ENCODE data around the gene B3GAT3.

DNA sequence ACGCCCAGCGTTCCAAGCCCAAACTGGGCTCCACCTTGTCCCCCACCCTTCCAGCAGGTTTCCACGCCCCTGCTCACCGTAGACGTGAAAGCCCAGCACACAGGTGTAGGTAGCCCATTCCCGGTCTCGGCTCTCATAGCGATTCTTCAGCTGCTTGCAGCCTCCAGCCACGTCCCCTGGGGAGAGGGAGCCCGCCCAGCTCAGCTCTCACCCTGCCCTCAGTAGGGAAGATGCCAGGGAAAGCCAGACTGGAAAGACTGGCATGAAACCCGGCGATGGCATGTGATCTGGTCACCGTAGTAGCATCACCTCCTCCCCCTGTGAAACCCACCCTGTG lies 18.7 kb downstream of the B3GAT3 start:
- TF ChIP-seq, protein P1, sequence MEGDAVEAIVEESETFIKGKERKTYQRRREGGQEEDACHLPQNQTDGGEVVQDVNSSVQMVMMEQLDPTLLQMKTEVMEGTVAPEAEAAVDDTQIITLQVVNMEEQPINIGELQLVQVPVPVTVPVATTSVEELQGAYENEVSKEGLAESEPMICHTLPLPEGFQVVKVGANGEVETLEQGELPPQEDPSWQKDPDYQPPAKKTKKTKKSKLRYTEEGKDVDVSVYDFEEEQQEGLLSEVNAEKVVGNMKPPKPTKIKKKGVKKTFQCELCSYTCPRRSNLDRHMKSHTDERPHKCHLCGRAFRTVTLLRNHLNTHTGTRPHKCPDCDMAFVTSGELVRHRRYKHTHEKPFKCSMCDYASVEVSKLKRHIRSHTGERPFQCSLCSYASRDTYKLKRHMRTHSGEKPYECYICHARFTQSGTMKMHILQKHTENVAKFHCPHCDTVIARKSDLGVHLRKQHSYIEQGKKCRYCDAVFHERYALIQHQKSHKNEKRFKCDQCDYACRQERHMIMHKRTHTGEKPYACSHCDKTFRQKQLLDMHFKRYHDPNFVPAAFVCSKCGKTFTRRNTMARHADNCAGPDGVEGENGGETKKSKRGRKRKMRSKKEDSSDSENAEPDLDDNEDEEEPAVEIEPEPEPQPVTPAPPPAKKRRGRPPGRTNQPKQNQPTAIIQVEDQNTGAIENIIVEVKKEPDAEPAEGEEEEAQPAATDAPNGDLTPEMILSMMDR (IDR thresholded peaks at IDR 0.05; ENCODE audit: borderline replicate concordance, extremely low read depth, low read length, poor library complexity, severe bottlenecking): no peak
- TF ChIP-seq EZH2 (IDR thresholded peaks at IDR 0.05; ENCODE audit: borderline replicate concordance, low read depth, low read length, severe bottlenecking): no peak

Measured in DND-41 (cell line).